Effector memory CD8-positive, alpha-beta T cell (primary cell): ENCODE measurements around the gene PCDH8.

Source experiments
- ATAC-seq: fragments of 150-1000 bp; cut with Tn5 transposase; replicated peaks from 2 replicates; pipeline ENCODE4 v1.10.0; 2021; ENCODE audit warnings: mild to moderate bottlenecking, moderate library complexity
- DNase-seq, 3 experiments: peaks; one replicate each; pipeline ENCODE4 v3.0.0; 2021
- H3K27ac Mint-ChIP-seq, 2 donors: one replicate each; pipeline ENCODE4 v1.8.0; 2022; ENCODE audit warnings: mild to moderate bottlenecking in 2 of 2, mixed read lengths in 2 of 2, moderate library complexity in 2 of 2
- H3K27me3 Mint-ChIP-seq, 2 donors: one replicate each; pipeline ENCODE4 v1.8.0; 2022; ENCODE audit warnings: mixed read lengths in 2 of 2
- H3K36me3 Mint-ChIP-seq: one replicate; pipeline ENCODE4 v1.8.0; 2022; ENCODE audit warnings: mild to moderate bottlenecking, moderate library complexity, mixed read lengths; ENCODE audit not compliant: insufficient read depth
- H3K4me1 Mint-ChIP-seq, 2 donors: one replicate each; pipeline ENCODE4 v1.8.0; 2022; ENCODE audit warnings: low read depth in 2 of 2, mixed read lengths in 2 of 2
- H3K4me3 Mint-ChIP-seq, 2 donors: one replicate each; pipeline ENCODE4 v1.8.0; 2022; ENCODE audit warnings: mild to moderate bottlenecking in 2 of 2, mixed read lengths in 2 of 2, moderate library complexity in 2 of 2
- H3K9me3 Mint-ChIP-seq, 2 donors: one replicate each; pipeline ENCODE4 v1.8.0; 2022; ENCODE audit warnings: mixed read lengths in 2 of 2

The PCDH8 gene

DNA sequence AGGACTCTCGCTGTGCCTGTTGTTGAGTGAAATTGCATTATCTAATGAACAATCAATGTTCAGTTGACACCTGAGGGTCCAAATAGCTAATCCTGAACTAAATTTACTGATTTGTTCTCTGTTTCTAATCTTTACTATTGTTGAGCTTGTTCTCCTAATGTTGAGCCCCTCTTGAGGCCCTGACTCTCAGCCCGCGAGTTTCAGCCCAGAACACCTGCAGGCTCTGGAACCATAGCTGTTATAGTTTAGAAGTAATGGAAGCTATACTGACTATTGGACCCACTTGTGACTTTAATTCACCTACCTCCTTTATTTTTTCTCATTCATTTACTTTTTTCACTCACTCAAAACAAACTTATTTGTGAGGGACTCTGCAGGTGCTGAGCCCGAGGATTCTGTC is 20.6 kb upstream of the PCDH8 start:
- no peak overlapping the region for H3K27ac Mint-ChIP-seq
- peaks cover 3% of the 10 kb centered on the region for H3K36me3 Mint-ChIP-seq
- H3K4me1 Mint-ChIP-seq = no peaks in the 10 kb centered on the region
- no peak for ATAC-seq
- peaks cover 20 to 39% of the 10 kb centered on the region in 2 donors for H3K27me3 Mint-ChIP-seq
- DNase-seq = no peak
- no peak overlapping the region for H3K4me3 Mint-ChIP-seq
- peaks cover 0 to 7% of the 10 kb centered on the region in 2 donors for H3K9me3 Mint-ChIP-seq

DNA sequence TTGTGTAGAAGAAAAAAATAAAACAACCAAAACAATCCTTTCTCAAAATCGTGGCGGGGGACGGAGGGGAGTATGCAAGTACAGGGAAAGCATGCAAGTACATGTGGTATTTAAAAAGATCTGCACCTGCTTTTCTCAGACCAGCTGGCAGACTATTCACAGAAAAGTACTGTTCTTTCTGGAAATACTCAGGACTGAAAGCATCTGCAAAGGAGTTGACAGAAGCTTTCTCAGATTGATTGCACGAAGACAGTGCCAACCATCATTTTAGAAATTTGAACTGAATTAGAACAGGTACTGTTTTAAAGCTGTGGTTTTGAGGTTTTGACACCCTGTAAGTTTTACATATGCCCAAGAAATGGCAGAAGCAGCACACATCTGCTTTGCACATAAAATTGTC is 19.8 kb upstream of the PCDH8 start:
- peaks cover 20 to 39% of the 10 kb centered on the region in 2 donors for H3K27me3 Mint-ChIP-seq
- no peak overlapping the region for H3K4me3 Mint-ChIP-seq
- ATAC-seq = no peak
- peaks cover 3% of the 10 kb centered on the region for H3K36me3 Mint-ChIP-seq
- peaks cover 0 to 7% of the 10 kb centered on the region in 2 donors for H3K9me3 Mint-ChIP-seq
- no peaks in the 10 kb centered on the region for H3K4me1 Mint-ChIP-seq
- no peak overlapping the region for H3K27ac Mint-ChIP-seq
- no peak for DNase-seq

DNA sequence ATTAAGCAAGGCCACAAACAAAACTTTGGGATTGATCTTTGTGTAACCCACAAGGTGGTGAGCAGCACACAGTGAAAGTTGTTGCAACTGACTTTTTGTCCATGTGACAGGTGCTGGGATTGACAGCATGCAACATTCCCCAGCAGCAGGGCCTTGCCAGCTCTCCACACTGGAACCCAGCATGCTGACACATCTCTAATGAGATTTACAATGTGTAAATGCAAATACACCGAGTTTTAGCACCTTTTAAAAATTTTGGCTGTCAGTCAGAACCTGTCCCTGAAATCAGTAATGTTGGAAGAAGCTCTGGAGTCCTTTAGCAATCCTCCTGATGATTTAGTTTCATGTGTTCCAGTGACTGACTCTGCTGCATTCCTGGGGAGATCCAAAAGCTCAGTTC is 16.5 kb upstream of the PCDH8 start:
- Mint-ChIP-seq H3K4me1 (no peaks in the 10 kb centered on the region), H3K9me3 (peaks cover 0 to 2% of the 10 kb centered on the region in 2 donors), H3K4me3 (no peak overlapping the region), H3K27ac (no peak overlapping the region), H3K36me3 (no peaks in the 10 kb centered on the region), H3K27me3 (peaks cover 19 to 21% of the 10 kb centered on the region in 2 donors)
- ATAC-seq (no peak), DNase-seq (no peak)

DNA sequence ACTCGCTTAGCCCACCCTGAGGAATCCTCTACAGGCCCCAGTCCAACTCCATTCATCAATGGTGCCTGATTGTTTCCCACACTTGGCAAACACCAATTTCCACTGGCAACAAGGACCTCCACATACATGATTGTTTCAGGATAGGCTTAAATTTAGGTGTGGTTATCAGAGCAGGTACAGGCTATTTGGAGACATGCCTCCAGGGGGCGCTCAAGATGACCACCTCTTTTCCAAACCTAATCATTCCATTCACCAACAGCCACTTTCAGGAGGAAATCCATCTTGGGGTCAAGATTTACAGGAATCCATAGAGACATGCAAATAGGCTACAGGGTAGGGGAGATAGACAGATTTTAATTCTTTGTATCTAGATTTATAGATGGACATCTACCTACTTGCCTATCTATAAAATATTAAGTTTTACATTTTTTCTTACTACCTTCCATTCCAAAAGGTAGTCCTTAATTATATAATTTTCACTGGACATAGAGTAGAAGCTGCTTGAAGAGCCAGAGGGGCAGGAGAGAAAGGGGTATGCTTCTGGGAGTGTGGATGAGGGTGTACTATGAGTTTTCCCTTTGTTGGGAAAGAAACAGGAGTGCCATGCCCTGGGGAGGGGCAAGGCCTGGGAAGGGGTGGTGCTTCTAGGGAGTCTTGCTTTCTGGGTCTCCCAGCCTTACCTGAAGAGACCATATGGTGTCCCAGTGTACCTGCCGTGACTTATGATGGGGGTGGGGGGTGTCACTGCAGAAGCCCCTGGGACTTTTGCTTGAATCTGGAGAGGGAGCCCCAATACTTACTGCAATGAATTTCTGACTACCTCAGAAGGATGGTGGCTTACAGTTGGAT is 14.1 kb upstream of the PCDH8 start:
- Mint-ChIP-seq H3K27me3 (peaks cover 36 to 37% of the 10 kb centered on the region in 2 donors), H3K4me3 (no peak overlapping the region), H3K27ac (no peak overlapping the region), H3K36me3 (no peaks in the 10 kb centered on the region), H3K9me3 (no peaks in the 10 kb centered on the region), H3K4me1 (no peaks in the 10 kb centered on the region)
- ATAC-seq = no peak
- no peak for DNase-seq

DNA sequence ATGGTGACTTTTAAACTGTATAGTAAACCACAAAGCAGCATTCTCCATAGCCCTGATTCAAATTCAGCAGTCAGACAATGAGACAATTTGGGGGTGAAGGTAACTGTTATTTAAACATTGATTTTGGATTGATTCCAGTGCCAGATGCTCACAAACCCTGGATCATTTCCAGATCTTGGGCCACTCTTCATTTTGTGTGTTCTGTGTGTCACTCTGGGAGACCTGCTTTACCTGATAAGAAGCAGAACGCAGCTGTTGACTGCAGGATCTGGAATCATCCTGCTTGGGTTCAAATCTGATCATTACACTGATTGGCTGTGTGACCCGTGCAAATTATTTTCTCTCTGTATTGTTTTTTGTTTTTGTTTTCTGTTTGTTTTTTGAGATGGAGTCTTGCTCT is 4.0 kb upstream of the PCDH8 start:
- Mint-ChIP-seq H3K27me3 (peaks cover 75 to 97% of the 10 kb centered on the region in 2 donors), H3K4me1 (peaks cover 8 to 26% of the 10 kb centered on the region in 2 donors), H3K9me3 (peaks cover 7 to 8% of the 10 kb centered on the region in 2 donors), H3K27ac (no peak overlapping the region), H3K4me3 (no peak overlapping the region), H3K36me3 (peaks cover 2% of the 10 kb centered on the region)
- ATAC-seq (no peak), DNase-seq (no peak)

DNA sequence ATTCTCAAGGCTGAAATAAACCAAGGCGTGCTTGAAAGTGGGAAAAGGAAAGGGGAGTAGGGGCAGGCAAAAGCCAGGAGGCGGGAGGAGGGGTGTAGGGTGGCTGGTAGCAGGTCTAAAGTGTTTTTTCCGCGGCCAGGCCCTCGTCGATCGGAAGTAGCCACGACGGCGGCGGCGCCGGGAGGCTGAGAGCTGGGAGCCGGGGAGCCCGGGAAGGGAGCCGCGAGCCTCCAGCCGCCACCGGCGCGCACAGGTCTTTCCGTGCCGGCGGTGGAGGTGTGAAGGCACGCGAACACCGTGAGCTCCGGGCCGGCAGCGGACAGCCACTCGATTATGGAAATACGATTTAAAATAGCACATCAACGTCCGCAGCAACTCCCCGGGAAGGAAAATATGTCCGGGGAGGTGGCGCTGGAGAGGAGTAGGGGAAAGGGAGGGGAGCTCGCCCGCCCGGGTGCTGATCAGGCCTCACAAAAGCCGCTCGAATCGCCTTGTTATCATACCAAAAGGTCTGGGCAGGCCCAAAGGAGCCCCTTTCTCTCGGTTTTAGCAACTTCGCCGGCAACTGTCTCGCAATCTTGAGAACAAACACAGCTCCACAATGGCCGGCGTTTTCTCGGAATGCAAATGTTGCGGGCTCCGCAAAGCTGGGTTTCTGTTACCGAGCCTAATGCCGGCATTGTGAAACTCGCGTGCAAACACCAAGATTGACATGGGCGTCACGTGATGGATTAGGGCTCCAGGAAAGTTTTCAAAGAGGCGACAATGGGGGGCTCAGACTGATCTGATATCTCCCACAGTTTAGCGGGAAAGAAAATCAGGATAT is 2.9 kb upstream of the PCDH8 start:
- peaks cover 2% of the 10 kb centered on the region for H3K36me3 Mint-ChIP-seq
- H3K9me3 Mint-ChIP-seq = peaks cover 7 to 8% of the 10 kb centered on the region in 2 donors
- DNase-seq = no peak
- ATAC-seq = no peak
- peak overlapping the region; percentile 70 to 73 for H3K4me3 Mint-ChIP-seq
- no peak overlapping the region for H3K27ac Mint-ChIP-seq
- peaks cover 8 to 26% of the 10 kb centered on the region in 2 donors for H3K4me1 Mint-ChIP-seq
- peaks cover 67 to 87% of the 10 kb centered on the region in 2 donors for H3K27me3 Mint-ChIP-seq

DNA sequence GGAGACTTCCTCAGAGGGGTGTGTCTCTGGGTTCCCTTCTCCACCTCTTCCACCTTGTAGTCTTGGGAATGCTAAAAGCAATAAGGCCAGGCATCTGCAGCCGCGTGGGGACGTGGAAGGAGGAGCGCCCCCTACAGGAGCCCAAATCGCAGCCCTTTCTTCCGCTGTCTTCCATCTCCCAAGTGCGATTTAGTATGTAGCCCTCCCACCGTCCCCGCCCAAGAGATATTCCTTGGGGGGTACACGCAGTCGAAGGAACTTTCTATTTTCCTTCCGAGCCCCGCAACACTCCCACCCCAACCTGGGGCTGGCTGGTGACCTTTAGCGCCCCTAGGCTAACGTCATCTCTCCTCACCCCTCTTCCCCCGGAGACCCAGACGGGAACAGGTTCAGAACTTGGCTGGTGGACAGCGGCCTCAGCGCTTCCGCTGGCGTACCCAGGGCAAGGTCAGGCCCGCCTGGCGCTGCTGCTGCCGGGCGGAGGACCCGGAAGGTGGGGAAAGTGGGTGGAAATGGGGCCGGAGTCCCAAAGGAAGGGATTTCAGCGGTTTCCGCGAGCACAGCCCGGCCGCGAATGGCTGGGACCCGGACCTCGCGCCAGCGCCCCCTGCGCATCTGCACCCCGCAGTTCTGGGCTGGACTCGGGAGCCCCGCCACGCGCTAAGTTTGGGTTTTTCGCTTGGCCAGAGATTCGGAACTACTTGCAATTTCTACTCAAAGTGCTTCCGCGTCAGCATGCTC is 2.1 kb upstream of the PCDH8 start:
- Mint-ChIP-seq H3K36me3 (peaks cover 2% of the 10 kb centered on the region), H3K9me3 (peaks cover 7 to 8% of the 10 kb centered on the region in 2 donors), H3K4me3 (peak overlapping the region; percentile 70 to 73), H3K27ac (no peak overlapping the region), H3K27me3 (peaks cover 59 to 79% of the 10 kb centered on the region in 2 donors), H3K4me1 (peaks cover 8 to 26% of the 10 kb centered on the region in 2 donors)
- no peak for DNase-seq
- ATAC-seq = no peak

DNA sequence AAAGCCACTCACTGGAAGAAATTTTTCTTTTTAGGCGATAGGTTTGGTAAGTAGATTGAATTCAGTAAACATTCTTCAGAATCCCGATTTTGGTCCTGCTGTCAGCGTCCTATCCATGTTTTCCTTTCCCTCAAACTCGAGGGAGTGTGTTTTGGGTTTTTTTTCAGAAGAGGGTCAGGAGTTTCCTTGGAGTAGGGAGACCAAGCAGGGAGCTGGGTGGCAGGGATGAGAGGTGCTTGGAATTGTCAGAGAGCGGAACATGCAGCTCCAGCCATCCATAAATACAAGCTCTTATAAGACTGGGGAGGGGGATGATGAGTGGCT is 1.6 kb upstream of the PCDH8 start:
- Mint-ChIP-seq H3K27ac (no peak overlapping the region), H3K9me3 (peaks cover 2 to 8% of the 10 kb centered on the region in 2 donors), H3K4me3 (peak overlapping the region; percentile 70 to 73), H3K27me3 (peaks cover 56 to 79% of the 10 kb centered on the region in 2 donors), H3K36me3 (peaks cover 2% of the 10 kb centered on the region), H3K4me1 (peaks cover 10 to 26% of the 10 kb centered on the region in 2 donors)
- DNase-seq (no peak), ATAC-seq (no peak)

DNA sequence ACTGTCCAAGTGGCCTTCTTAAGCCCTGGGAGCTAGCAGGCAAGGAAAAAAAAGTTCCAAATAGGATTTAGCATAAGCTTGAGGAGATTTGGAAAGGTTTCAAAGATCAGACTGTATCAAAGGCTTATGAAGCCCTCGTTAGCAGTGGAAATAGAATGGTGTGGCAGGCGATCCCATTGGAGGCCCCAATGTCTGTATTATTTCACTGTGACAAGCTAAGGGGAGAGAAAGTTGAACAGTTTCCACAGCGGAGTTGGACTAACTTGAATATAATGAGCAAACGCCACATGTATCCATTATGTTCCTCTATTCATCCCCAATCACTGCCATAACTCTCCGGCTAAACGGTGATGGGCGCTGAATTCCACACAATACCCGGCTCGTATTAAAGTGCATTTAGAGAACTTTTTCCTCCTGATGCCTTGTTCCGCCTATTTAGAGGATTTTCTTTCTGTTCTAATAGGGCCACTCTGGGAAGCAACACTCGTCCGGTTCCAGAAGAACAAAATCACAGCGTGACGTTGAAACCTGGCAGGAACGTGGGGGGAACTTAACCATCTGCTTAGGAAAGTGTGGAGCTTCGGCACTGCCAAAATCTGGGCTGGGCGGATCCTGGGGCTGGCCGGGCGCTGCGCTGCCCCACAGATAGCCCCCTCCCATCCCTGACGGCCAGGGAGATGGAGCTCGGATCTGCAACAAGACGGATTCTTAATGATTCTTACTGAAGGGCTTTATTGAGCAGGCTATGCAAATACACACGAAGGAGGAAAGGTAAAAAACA is 1.0 kb upstream of the PCDH8 start:
- ATAC-seq (no peak), DNase-seq (no peak)
- Mint-ChIP-seq H3K4me3 (peak overlapping the region; percentile 70 to 73), H3K4me1 (peaks cover 14 to 26% of the 10 kb centered on the region in 2 donors), H3K36me3 (peaks cover 3% of the 10 kb centered on the region), H3K9me3 (peaks cover 0 to 8% of the 10 kb centered on the region in 2 donors), H3K27me3 (peaks cover 56 to 79% of the 10 kb centered on the region in 2 donors), H3K27ac (no peak overlapping the region)

DNA sequence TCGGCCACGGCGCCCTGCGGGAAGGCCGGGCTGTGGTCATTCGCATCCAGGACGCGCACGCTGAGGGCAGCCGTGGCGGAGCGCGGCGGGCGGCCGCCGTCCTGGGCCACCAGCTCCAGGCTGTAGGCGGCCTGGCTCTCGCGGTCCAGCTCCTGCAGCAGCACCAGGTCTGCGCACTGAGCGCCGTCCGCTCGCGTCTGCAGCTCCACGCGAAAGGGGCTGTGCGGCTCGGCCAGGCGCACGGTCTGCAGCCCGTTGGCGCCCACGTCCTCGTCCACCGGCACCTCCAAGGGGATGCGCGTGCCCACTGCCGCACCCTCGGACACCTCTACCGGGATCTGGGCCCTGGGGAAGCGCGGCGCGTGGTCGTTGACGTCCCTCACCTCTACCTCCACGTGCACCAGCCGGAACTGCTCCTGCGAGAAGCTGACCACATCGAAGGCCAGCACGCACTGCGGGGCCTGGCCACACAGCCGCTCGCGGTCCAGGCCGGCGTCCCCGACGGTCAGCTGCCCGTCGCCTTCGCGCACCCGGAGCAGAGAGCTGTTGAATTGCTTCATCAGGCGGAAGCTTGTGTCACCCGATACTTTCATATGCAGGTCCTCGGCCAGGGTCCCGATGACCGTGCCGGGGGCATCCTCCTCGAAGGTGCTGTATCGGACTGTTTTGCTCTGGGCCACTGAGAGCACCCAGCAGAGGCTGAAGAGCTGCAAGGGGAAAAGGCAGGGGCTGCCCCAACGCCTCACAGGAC is 583 bp downstream of the PCDH8 start:
- DNase-seq (no peak), ATAC-seq (no peak)
- peaks cover 14 to 26% of the 10 kb centered on the region in 2 donors for H3K4me1 Mint-ChIP-seq
- H3K27ac Mint-ChIP-seq = no peak overlapping the region
- H3K4me3 Mint-ChIP-seq = no peak overlapping the region
- peaks cover 52 to 77% of the 10 kb centered on the region in 2 donors for H3K27me3 Mint-ChIP-seq
- H3K36me3 Mint-ChIP-seq = peaks cover 3% of the 10 kb centered on the region
- H3K9me3 Mint-ChIP-seq = peaks cover 0 to 8% of the 10 kb centered on the region in 2 donors

DNA sequence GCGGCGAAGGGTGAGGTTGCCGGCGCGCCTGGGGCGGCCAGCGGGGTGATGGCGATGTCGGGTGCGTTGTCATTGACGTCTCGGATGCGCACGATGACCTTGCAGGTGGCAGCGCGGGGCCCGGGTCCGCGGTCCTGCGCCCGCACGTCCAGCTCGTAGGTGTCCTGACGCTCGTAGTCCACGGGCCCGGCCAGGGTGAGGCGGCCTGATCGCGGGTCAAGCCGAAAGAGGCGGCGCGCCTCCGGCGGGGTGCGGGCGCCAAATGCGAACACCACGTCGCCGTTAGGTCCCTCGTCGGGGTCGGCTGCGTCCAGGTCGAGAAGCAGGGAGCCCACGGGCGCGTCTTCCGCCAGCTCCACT is 1.1 kb downstream of the PCDH8 start:
- H3K9me3 Mint-ChIP-seq = peaks cover 0 to 8% of the 10 kb centered on the region in 2 donors
- peaks cover 47 to 73% of the 10 kb centered on the region in 2 donors for H3K27me3 Mint-ChIP-seq
- peaks cover 14 to 26% of the 10 kb centered on the region in 2 donors for H3K4me1 Mint-ChIP-seq
- H3K27ac Mint-ChIP-seq = no peak overlapping the region
- no peak for ATAC-seq
- no peak overlapping the region for H3K4me3 Mint-ChIP-seq
- H3K36me3 Mint-ChIP-seq = peaks cover 3% of the 10 kb centered on the region
- no peak for DNase-seq

DNA sequence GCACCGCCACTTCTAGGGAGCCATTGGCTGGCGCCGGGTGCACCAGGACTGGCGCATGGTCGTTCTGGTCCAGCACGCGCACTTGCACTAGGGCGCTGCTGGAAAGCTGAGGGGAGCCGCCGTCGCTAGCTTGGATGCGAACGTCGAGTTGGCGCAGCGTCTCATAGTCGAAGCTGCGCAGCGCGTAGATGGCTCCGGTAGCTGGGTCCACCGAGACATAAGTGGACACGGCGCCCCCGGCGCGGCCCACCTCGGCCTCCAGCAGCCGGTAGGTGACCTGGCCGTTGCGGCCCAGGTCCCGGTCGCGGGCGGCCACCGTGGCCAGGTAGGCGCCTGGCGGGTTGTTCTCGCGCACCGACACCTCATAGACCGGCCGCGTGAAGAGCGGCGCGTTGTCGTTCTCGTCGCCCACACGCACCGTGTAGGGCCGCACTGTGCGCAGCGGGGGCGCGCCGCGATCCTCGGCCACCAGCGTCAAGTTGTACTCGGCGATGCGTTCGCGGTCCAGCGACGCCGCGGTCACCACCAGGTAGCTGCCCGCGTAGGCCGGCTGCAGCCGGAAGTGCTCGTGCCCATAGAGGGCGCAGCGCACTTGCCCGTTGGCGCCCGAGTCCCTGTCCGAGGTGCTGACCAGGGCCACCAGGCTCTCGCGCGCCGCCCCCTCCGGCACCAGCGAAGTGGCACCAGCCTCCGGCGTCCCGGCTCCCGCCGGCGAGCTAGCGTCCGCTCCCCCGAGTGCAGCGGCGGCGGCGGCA is 1.7 kb downstream of the PCDH8 start:
- Mint-ChIP-seq H3K4me3 (no peak overlapping the region), H3K4me1 (peaks cover 14 to 26% of the 10 kb centered on the region in 2 donors), H3K36me3 (peaks cover 3% of the 10 kb centered on the region), H3K9me3 (peaks cover 0 to 8% of the 10 kb centered on the region in 2 donors), H3K27ac (no peak overlapping the region), H3K27me3 (peaks cover 47 to 71% of the 10 kb centered on the region in 2 donors)
- ATAC-seq = no peak
- no peak for DNase-seq
